Kidney glomerular epithelial cell (primary cell): ENCODE results near the gene GRIN1.
"Not testable (repeated sequence)": the region's sequence is repeated elsewhere in the genome, so short reads cannot be mapped to it uniquely, and the experiment has no call there.

Experiments used
- DNase-seq: peaks from one replicate; lab custom pipeline; 2025; lab: John Stamatoyannopoulos, UW

GRIN1 gene

GRCh38 chr9:137111788-137112563 is 27.0 kb upstream of the GRIN1 start:
- no peak for DNase-seq

GRCh38 chr9:137112564-137113384 is 26.2 kb upstream of the GRIN1 start:
- no peak for DNase-seq

- no peak for DNase-seq
These were observed 25.4 kb upstream of the GRIN1 start for GRCh38 chr9:137113385-137114159.

GRCh38 chr9:137114220-137114612 is 24.7 kb upstream of the GRIN1 start:
- no peak for DNase-seq

GRCh38 chr9:137114613-137115393 is 24.2 kb upstream of the GRIN1 start, which contains the start of gene DPP7:
Gene DPP7 (minus strand): TSS chr9:137114733. CDS start chr9:137114713, 20 bp downstream.
- no peak for DNase-seq

GRCh38 chr9:137115394-137116026 is 23.4 kb upstream of the GRIN1 start:
- DNase-seq: no peak

GRCh38 chr9:137116027-137116507 is 22.9 kb upstream of the GRIN1 start:
- DNase-seq: no peak

GRCh38 chr9:137116728-137117127 is 22.2 kb upstream of the GRIN1 start:
- DNase-seq: no peak

GRCh38 chr9:137117269-137117731 is 21.7 kb upstream of the GRIN1 start:
- no peak for DNase-seq

GRCh38 chr9:137118092-137118603 is 20.8 kb upstream of the GRIN1 start:
- not testable (repeated sequence) for DNase-seq

GRCh38 chr9:137121927-137122795 is 16.8 kb upstream of the GRIN1 start:
- DNase-seq: not testable (repeated sequence)

GRCh38 chr9:137122796-137123467 is 16.0 kb upstream of the GRIN1 start:
- DNase-seq: not testable (repeated sequence)

- no peak for DNase-seq
These were observed 15.5 kb upstream of the GRIN1 start for GRCh38 chr9:137123468-137123837.

- not testable (repeated sequence) for DNase-seq
These were observed 14.9 kb upstream of the GRIN1 start for GRCh38 chr9:137123952-137124462.

- DNase-seq: no peak
These were observed 12.2 kb upstream of the GRIN1 start for GRCh38 chr9:137126786-137127185.

- DNase-seq: no peak
These were observed 11.4 kb upstream of the GRIN1 start for GRCh38 chr9:137127301-137128157.

- DNase-seq: no peak
These were observed 10.6 kb upstream of the GRIN1 start for GRCh38 chr9:137128158-137128861.
